Measurements from ENCODE around the gene MR1. TPM values are rescaled to one million over a fixed set of nuclear protein-coding genes. Genes with fewer than 3 reads are reported as not detected.

Gene MR1
- total and polyA plus RNA-seq, 2 of the 13 experiments (the other 11 are each of a cell fraction or from before 2014, with no cell fraction given), result 7.7 to 10.4 TPM

GRCh38 chr1:181043025-181043888 is 9.5 kb downstream of the MR1 start (continued):
- TF ChIP-seq CBFB (CRISPR knock-in tag; IDR thresholded peaks at IDR 0.05), result no peak
- TF ChIP-seq SRF (IDR thresholded peaks at IDR 0.05; ENCODE audit: low read depth, low read length), result no peak
- no peak for TF ChIP-seq POGK (CRISPR knock-in tag; conservative IDR thresholded peaks at IDR 0.05)
- TF ChIP-seq ZNF260 (CRISPR knock-in tag; IDR thresholded peaks at IDR 0.05; ENCODE audit: borderline replicate concordance, low read depth), result no peak
- TF ChIP-seq, protein P1, sequence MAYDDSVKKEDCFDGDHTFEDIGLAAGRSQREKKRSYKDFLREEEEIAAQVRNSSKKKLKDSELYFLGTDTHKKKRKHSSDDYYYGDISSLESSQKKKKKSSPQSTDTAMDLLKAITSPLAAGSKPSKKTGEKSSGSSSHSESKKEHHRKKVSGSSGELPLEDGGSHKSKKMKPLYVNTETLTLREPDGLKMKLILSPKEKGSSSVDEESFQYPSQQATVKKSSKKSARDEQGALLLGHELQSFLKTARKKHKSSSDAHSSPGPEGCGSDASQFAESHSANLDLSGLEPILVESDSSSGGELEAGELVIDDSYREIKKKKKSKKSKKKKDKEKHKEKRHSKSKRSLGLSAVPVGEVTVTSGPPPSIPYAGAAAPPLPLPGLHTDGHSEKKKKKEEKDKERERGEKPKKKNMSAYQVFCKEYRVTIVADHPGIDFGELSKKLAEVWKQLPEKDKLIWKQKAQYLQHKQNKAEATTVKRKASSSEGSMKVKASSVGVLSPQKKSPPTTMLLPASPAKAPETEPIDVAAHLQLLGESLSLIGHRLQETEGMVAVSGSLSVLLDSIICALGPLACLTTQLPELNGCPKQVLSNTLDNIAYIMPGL (CRISPR knock-in tag; IDR thresholded peaks at IDR 0.05; ENCODE audit: borderline replicate concordance in 1 of 2, low read depth in 1 of 2), result no peak
- TF ChIP-seq RBM39 (IDR thresholded peaks at IDR 0.05; ENCODE audit: low read depth, low read length, poor library complexity, severe bottlenecking), result no peak
- peak; percentile 96 for TF ChIP-seq CEBPG (CRISPR knock-in tag; IDR thresholded peaks at IDR 0.05)
- no peak for TF ChIP-seq ZNF850 (CRISPR knock-in tag; conservative IDR thresholded peaks at IDR 0.05)
- TF ChIP-seq ZNF496 (CRISPR knock-in tag; IDR thresholded peaks at IDR 0.05; ENCODE audit: insufficient replicate concordance), result no peak
- TF ChIP-seq KLF16 (CRISPR knock-in tag; IDR thresholded peaks at IDR 0.05), result peak in 1 of 2 experiments; percentile 56; a peak in 1 of 4 replicates
- 0 out of 2 replicates have a peak, but pooled peaks have one; percentile 27 for TF ChIP-seq KDM3A (CRISPR knock-in tag; IDR thresholded peaks at IDR 0.05; ENCODE audit: low read depth)
- no peak for TF ChIP-seq MAFG (CRISPR knock-in tag; IDR thresholded peaks at IDR 0.05)
- TF ChIP-seq ZSCAN9 (CRISPR knock-in tag; IDR thresholded peaks at IDR 0.05; ENCODE audit: borderline replicate concordance), result no peak
- TF ChIP-seq ZNF501 (CRISPR knock-in tag; IDR thresholded peaks at IDR 0.05), result no peak
- TF ChIP-seq HNF4A (CRISPR knock-in tag; IDR thresholded peaks at IDR 0.05), result peak; percentile 40
- 0 out of 2 replicates have a peak, but pooled peaks have one; percentile 13 for TF ChIP-seq MIER3 (CRISPR knock-in tag; IDR thresholded peaks at IDR 0.05; ENCODE audit: borderline replicate concordance)
- TF ChIP-seq, protein P2, sequence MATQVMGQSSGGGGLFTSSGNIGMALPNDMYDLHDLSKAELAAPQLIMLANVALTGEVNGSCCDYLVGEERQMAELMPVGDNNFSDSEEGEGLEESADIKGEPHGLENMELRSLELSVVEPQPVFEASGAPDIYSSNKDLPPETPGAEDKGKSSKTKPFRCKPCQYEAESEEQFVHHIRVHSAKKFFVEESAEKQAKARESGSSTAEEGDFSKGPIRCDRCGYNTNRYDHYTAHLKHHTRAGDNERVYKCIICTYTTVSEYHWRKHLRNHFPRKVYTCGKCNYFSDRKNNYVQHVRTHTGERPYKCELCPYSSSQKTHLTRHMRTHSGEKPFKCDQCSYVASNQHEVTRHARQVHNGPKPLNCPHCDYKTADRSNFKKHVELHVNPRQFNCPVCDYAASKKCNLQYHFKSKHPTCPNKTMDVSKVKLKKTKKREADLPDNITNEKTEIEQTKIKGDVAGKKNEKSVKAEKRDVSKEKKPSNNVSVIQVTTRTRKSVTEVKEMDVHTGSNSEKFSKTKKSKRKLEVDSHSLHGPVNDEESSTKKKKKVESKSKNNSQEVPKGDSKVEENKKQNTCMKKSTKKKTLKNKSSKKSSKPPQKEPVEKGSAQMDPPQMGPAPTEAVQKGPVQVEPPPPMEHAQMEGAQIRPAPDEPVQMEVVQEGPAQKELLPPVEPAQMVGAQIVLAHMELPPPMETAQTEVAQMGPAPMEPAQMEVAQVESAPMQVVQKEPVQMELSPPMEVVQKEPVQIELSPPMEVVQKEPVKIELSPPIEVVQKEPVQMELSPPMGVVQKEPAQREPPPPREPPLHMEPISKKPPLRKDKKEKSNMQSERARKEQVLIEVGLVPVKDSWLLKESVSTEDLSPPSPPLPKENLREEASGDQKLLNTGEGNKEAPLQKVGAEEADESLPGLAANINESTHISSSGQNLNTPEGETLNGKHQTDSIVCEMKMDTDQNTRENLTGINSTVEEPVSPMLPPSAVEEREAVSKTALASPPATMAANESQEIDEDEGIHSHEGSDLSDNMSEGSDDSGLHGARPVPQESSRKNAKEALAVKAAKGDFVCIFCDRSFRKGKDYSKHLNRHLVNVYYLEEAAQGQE (IDR thresholded peaks at IDR 0.05; ENCODE audit: borderline replicate concordance in 1 of 2, low read depth in 1 of 2, low read length in 2 of 2), result no peak
- TF ChIP-seq SKIL (CRISPR knock-in tag; IDR thresholded peaks at IDR 0.05; ENCODE audit: borderline replicate concordance), result no peak
- TF ChIP-seq CCAR2 (optimal IDR thresholded peaks at IDR 0.05; ENCODE audit: low read depth, low read length), result no peak
